ENCODE measurements around the gene ADAD2. TPM values are rescaled to one million over a fixed set of nuclear protein-coding genes. Genes with fewer than 3 reads are reported as not detected.

ADAD2 gene
- total and polyA plus RNA-seq, 10 of the 15 experiments (the other 5 are each of a cell fraction or from before 2014, with no cell fraction given), result 0.44 to 0.68 (median 0.51) TPM; not detected in 7

DNA sequence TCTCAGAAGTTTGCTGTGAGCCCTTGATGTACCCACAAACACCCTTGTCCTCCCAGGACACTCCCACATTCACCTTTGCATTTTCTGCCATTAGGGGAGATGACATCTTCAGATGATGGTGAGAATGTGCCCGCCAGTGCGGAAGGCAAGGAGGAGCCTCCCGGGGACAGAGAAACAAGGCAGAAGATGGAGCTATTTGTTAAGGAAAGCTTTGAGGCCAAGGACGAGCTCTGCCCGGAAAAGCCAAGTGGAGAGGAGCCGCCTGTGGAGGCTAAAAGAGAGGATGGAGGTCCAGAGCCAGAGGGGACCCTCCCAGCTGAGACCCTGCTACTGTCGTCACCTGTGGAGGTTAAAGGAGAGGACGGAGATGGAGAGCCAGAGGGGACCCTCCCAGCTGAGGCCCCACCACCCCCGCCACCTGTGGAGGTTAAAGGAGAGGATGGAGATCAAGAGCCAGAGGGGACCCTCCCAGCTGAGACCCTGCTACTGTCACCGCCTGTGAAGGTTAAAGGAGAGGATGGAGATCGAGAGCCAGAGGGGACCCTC, 21.1 kb upstream of the ADAD2 start:
- H3K79me2 ChIP-seq (ENCODE audit: control insufficient read depth, insufficient read depth, low read length), result no peaks in the 10 kb centered on the region
- no peaks in the 10 kb centered on the region; the same call in 2 of the 3 replicates for H3K9me3 ChIP-seq (replicated peaks; ENCODE audit: control insufficient read depth, insufficient read depth, low read length)
- ChIA-PET CTCF (interaction anchor here (1.3 to 1.6 kb wide), 3 partner anchors 17 to 213 kb away, joined by 3 to 4 read pairs (median 4); partner anchors contain the start of gene TAF1C), POLR2A (no interaction called here), RAD21 (ENCODE audit: unreplicated experiment) (no interaction called here), SMC1A (ENCODE audit: uncharacterized antibody, unreplicated experiment) (interaction anchor here (0.9 to 1.4 kb wide), 2 partner anchors 57 to 85 kb away, joined by 4 read pairs; no protein-coding TSS in a partner anchor)
- H3K27me3 ChIP-seq (replicated peaks in 1 of 2; ENCODE audit: control insufficient read depth in 2 of 2, insufficient read depth in 2 of 2, low read length in 1 of 2), result no peaks in the 10 kb centered on the region
- no peak overlapping the region for H3K4me2 ChIP-seq (ENCODE audit: control insufficient read depth, insufficient read depth)
- no peak for DNase-seq (ENCODE audit: low read depth, low spot score)
- no peak for TF ChIP-seq SREBF1 (IDR thresholded peaks at IDR 0.05; ENCODE audit: low read length)
- TF ChIP-seq RCOR1 (conservative IDR thresholded peaks at IDR 0.05; ENCODE audit: low read depth, low read length), result no peak
- no peak for TF ChIP-seq ASH2L (IDR thresholded peaks at IDR 0.05; ENCODE audit: borderline replicate concordance, low read depth)
- no peak for TF ChIP-seq IKZF1 (conservative IDR thresholded peaks at IDR 0.05)
- TF ChIP-seq, protein P1, sequence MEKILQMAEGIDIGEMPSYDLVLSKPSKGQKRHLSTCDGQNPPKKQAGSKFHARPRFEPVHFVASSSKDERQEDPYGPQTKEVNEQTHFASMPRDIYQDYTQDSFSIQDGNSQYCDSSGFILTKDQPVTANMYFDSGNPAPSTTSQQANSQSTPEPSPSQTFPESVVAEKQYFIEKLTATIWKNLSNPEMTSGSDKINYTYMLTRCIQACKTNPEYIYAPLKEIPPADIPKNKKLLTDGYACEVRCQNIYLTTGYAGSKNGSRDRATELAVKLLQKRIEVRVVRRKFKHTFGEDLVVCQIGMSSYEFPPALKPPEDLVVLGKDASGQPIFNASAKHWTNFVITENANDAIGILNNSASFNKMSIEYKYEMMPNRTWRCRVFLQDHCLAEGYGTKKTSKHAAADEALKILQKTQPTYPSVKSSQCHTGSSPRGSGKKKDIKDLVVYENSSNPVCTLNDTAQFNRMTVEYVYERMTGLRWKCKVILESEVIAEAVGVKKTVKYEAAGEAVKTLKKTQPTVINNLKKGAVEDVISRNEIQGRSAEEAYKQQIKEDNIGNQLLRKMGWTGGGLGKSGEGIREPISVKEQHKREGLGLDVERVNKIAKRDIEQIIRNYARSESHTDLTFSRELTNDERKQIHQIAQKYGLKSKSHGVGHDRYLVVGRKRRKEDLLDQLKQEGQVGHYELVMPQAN (conservative IDR thresholded peaks at IDR 0.05), result no peak
- no peak overlapping the region for H3K9ac ChIP-seq (ENCODE audit: control insufficient read depth, insufficient read depth, low read length)
- H4K20me1 ChIP-seq (ENCODE audit: control insufficient read depth, insufficient read depth), result no peaks in the 10 kb centered on the region
- no peak overlapping the region for H3K27ac ChIP-seq (ENCODE audit: control insufficient read depth, insufficient read depth)
- in situ Hi-C loops (cut with MboI), result no loop called here
- 40% methylated on average over 11 of the region's 11 CpGs for WGBS (ENCODE audit: insufficient coverage, insufficient replicate concordance, low lambda C conversion rate, missing lambda C conversion rate)
- no peaks in the 10 kb centered on the region for H3K36me3 ChIP-seq (ENCODE audit: control insufficient read depth in 2 of 2, insufficient read depth in 2 of 2, low read length in 1 of 2)
- intact Hi-C loops (cut with micrococcal nuclease; ENCODE audit: unreplicated experiment), result no loop called here
- ATAC-seq, result no peak
- H3K4me1 ChIP-seq (ENCODE audit: control insufficient read depth, insufficient read depth, low read length), result no peaks in the 10 kb centered on the region; the same call in 1 of the 2 replicates
- FAIRE-seq, result no peak
- BruUV-seq (replicated peaks), result no TSS peak
- no peak overlapping the region for H2AFZ ChIP-seq (ENCODE audit: control insufficient read depth, low read depth, low read length)
- no peak overlapping the region for H3K4me3 ChIP-seq

Data from GM12878 (cell line).